K562 (cell line): Measurements from ENCODE around the gene DAZAP1. TPM values are rescaled to one million over a fixed set of nuclear protein-coding genes. Genes with fewer than 3 reads are reported as not detected.

Source experiments
- CBFB ChIP-seq: sonication (generic); formaldehyde crosslinking; IDR thresholded peaks from 2 replicates; pipeline ENCODE4 v1.4.0; 2020; ENCODE audit warnings: mild to moderate bottlenecking, missing genetic modification reagents
- CEBPG ChIP-seq, 3 experiments: fragments of 200-800 bp in 1 of 3; sonication (Bioruptor generic) in 1 of 3; sonication (generic) in 1 of 3; formaldehyde crosslinking in 1 of 3; IDR thresholded peaks in 2 of 3; conservative IDR thresholded peaks in 1 of 3; 2 replicates each; pipeline versions ENCODE4 v1.6.1 to v1.8.0; 2016 to 2022; ENCODE audit warnings: missing compliant biosample characterization in 2 of 3, missing genetic modification characterization in 2 of 3, mild to moderate bottlenecking in 1 of 3, missing genetic modification reagents in 1 of 3
- DEAF1 ChIP-seq: fragments of 450-650 bp; formaldehyde crosslinking; IDR thresholded peaks from 2 replicates; pipeline ENCODE4 v1.4.0; 2020; ENCODE audit warnings: mild to moderate bottlenecking, moderate library complexity
- HDAC1 ChIP-seq, 2 experiments: fragments of 450-650 bp; IDR thresholded peaks; 2 replicates each; pipeline ENCODE4 v1.6.1; 2016 to 2017; ENCODE audit warnings: inconsistent platforms in 1 of 2, mild to moderate bottlenecking in 1 of 2, moderate library complexity in 1 of 2
- HOMEZ ChIP-seq: fragments of 250-450 bp; sonication (Bioruptor Pico); IDR thresholded peaks from 2 replicates; pipeline ENCODE4 v1.4.0; 2020; ENCODE audit warnings: mild to moderate bottlenecking, moderate library complexity
- PHB2 ChIP-seq: fragments of 450-650 bp; IDR thresholded peaks from 2 replicates; pipeline ENCODE4 v1.6.1; 2017; ENCODE audit warnings: low read depth
- SNAPC5 ChIP-seq: fragments of 250-450 bp; sonication (Bioruptor Pico); IDR thresholded peaks from 2 replicates; pipeline ENCODE4 v1.8.0; 2021; ENCODE audit warnings: moderate library complexity, mild to moderate bottlenecking, inconsistent platforms
- ZNF24 ChIP-seq: fragments of 450-650 bp; IDR thresholded peaks from 2 replicates; pipeline ENCODE4 v1.6.1; 2016
- polyA plus RNA-seq, 8 experiments: library from polyadenylated mRNA; depleted of rRNA in 4 of 8; stranded (reverse) in 5 of 8; unstranded in 3 of 8; fragments of >200 nt; fragmentation: Nextera tagmentation in 2 of 8; fragmentation: Illumina TruSeq in 1 of 8; extraction: Ambion mirVana in 2 of 8; extraction: Trizol in 1 of 8; gene quantifications; 2 replicates each; pipeline versions ENCODE4 v1.2.1 to v1.2.3, GENCODE V29; 2011 to 2014; ENCODE audit warnings: inconsistent platforms in 1 of 8, missing spikeins in 1 of 8
- total RNA-seq, 7 experiments: library from RNA; depleted of rRNA in 6 of 7; stranded (reverse); fragments of >200 nt in 6 of 7; fragmentation: Illumina TruSeq in 2 of 7; extraction: Trizol in 2 of 7; gene quantifications; 2 replicates each; pipeline versions ENCODE4 v1.2.1 to v1.2.3, GENCODE V29; 2011 to 2021; ENCODE audit warnings: low replicate concordance in 1 of 7
- TF ChIP-seq, protein P1 (sequence below): fragments of 450-650 bp; IDR thresholded peaks from 2 replicates; pipeline ENCODE4 v1.6.1; 2016; ENCODE audit warnings: low read depth
- TF ChIP-seq, protein P2 (sequence below): sonication (generic); formaldehyde crosslinking; IDR thresholded peaks from 2 replicates; pipeline ENCODE4 v1.8.0; 2023; ENCODE audit warnings: mild to moderate bottlenecking, missing genetic modification reagents

DAZAP1 gene
- total and polyA plus RNA-seq, 9 of the 15 experiments (the other 6 are each of a cell fraction or from before 2014, with no cell fraction given), result 10.8 to 289 (median 142) TPM

GRCh38 chr19:1455336-1456120 lies 48.1 kb downstream of the DAZAP1 start (continued):
- TF ChIP-seq, protein P1, sequence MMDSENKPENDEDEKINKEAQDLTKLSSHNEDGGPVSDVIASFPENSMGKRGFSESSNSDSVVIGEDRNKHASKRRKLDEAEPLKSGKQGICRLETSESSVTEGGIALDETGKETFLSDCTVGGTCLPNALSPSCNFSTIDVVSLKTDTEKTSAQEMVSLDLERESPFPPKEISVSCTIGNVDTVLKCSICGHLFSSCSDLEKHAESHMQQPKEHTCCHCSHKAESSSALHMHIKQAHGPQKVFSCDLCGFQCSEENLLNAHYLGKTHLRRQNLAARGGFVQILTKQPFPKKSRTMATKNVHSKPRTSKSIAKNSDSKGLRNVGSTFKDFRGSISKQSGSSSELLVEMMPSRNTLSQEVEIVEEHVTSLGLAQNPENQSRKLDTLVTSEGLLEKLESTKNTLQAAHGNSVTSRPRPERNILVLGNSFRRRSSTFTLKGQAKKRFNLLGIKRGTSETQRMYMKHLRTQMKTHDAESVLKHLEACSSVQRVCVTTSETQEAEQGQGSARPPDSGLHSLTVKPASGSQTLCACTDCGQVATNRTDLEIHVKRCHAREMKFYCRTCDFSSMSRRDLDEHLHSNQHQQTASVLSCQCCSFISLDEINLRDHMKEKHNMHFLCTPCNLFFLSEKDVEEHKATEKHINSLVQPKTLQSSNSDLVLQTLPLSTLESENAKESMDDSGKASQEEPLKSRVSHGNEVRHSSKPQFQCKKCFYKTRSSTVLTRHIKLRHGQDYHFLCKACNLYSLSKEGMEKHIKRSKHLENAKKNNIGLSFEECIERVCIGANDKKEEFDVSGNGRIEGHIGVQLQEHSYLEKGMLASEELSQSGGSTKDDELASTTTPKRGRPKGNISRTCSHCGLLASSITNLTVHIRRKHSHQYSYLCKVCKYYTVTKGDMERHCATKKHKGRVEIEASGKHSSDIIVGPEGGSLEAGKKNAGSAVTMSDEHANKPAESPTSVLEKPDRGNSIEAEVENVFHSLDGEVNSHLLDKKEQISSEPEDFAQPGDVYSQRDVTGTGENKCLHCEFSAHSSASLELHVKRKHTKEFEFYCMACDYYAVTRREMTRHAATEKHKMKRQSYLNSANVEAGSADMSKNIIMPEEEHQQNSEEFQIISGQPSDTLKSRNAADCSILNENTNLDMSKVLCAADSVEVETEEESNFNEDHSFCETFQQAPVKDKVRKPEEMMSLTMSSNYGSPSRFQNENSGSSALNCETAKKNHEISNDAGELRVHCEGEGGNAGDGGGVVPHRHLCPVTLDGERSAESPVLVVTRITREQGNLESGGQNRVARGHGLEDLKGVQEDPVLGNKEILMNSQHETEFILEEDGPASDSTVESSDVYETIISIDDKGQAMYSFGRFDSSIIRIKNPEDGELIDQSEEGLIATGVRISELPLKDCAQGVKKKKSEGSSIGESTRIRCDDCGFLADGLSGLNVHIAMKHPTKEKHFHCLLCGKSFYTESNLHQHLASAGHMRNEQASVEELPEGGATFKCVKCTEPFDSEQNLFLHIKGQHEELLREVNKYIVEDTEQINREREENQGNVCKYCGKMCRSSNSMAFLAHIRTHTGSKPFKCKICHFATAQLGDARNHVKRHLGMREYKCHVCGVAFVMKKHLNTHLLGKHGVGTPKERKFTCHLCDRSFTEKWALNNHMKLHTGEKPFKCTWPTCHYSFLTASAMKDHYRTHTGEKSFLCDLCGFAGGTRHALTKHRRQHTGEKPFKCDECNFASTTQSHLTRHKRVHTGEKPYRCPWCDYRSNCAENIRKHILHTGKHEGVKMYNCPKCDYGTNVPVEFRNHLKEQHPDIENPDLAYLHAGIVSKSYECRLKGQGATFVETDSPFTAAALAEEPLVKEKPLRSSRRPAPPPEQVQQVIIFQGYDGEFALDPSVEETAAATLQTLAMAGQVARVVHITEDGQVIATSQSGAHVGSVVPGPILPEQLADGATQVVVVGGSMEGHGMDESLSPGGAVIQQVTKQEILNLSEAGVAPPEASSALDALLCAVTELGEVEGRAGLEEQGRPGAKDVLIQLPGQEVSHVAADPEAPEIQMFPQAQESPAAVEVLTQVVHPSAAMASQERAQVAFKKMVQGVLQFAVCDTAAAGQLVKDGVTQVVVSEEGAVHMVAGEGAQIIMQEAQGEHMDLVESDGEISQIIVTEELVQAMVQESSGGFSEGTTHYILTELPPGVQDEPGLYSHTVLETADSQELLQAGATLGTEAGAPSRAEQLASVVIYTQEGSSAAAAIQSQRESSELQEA, result no peak
- TF ChIP-seq, protein P2, sequence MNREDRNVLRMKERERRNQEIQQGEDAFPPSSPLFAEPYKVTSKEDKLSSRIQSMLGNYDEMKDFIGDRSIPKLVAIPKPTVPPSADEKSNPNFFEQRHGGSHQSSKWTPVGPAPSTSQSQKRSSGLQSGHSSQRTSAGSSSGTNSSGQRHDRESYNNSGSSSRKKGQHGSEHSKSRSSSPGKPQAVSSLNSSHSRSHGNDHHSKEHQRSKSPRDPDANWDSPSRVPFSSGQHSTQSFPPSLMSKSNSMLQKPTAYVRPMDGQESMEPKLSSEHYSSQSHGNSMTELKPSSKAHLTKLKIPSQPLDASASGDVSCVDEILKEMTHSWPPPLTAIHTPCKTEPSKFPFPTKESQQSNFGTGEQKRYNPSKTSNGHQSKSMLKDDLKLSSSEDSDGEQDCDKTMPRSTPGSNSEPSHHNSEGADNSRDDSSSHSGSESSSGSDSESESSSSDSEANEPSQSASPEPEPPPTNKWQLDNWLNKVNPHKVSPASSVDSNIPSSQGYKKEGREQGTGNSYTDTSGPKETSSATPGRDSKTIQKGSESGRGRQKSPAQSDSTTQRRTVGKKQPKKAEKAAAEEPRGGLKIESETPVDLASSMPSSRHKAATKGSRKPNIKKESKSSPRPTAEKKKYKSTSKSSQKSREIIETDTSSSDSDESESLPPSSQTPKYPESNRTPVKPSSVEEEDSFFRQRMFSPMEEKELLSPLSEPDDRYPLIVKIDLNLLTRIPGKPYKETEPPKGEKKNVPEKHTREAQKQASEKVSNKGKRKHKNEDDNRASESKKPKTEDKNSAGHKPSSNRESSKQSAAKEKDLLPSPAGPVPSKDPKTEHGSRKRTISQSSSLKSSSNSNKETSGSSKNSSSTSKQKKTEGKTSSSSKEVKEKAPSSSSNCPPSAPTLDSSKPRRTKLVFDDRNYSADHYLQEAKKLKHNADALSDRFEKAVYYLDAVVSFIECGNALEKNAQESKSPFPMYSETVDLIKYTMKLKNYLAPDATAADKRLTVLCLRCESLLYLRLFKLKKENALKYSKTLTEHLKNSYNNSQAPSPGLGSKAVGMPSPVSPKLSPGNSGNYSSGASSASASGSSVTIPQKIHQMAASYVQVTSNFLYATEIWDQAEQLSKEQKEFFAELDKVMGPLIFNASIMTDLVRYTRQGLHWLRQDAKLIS (CRISPR knock-in tag), result no peak
- TF ChIP-seq CEBPG (CRISPR knock-in tag; IDR thresholded peaks at IDR 0.05), result no peak
- no peak for TF ChIP-seq CEBPG (tag; conservative IDR thresholded peaks at IDR 0.05 in 1 of 2, IDR thresholded peaks at IDR 0.05 in 1 of 2)
- TF ChIP-seq HDAC1 (IDR thresholded peaks at IDR 0.05), result no peak
- TF ChIP-seq ZNF24, result no peak
- no peak for TF ChIP-seq DEAF1
- no peak for TF ChIP-seq PHB2
- TF ChIP-seq SNAPC5 (CRISPR knock-in tag), result no peak
- no peak for TF ChIP-seq CBFB (CRISPR knock-in tag)
- no peak for TF ChIP-seq HOMEZ (CRISPR knock-in tag)
